Measurements from ENCODE around the gene AOAH. TPM values are rescaled to one million over a fixed set of nuclear protein-coding genes. Genes with fewer than 3 reads are reported as not detected.

AOAH gene
- total RNA-seq, 5 donors from 2014 or later (not counting 1 experiment from before 2014, with no cell fraction given): 13.0 to 78.5 (median 27.5) TPM

DNA sequence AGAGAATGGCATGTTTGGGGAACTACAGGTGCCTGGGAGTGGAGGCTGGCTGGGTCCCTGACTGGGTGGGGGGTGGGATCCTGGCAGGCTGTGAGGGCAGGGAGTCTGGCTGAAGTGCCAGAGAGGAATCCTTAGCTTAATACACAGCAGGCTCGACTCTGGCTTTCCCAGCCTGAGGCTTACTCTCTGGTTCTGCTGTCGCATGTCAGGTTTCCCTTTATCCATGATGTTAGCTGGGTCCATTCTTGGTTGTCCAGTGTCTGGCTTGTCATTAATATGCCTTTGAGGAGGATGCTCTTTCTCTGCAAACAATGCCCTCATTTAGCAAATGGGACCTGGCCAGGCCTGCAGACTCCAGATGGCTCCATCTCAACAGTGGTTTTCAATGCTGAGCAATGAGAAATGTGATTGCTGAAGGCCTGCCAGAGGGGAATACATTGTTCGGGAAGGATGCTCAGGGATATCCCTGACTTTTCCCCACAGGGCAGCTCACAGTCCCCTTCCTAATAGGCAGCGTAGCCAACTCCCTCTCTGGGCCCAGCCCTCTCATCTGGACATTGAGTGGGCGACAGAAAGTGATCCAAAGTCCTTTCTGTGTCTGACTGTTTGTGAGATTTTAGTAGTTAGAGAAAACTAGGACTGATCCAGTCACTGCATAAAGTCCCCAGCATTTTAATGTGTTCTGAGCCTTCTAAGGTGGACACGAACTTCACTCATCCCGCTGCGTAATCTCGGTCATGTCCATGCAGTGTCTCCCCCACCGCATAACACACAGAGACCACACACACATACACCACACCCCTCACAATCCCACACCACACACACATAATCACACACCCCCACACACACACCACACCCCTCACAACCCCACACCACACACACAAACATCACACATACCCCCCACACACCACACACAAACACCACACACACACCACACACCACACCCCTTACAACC lies 209.7 kb downstream of the AOAH start:
- Histone ChIP-seq H3K36me3 (ENCODE audit: control insufficient read depth in 2 of 2, extremely low read depth in 1 of 2, insufficient read depth in 1 of 2, low read length in 1 of 2) (peaks cover 4 to 20% of the 10 kb centered on the region in 2 donors), H3K9me3 (no peaks in the 10 kb centered on the region), H3K4me1 (ENCODE audit: control insufficient read depth in 1 of 2, extremely low read depth in 1 of 2, insufficient read depth in 2 of 2, low read length in 2 of 2) (peaks cover 0 to 4% of the 10 kb centered on the region in 2 experiments), H3K4me3 (ENCODE audit: control insufficient read depth in 1 of 2, extremely low read depth in 1 of 2, low read length in 1 of 2) (no peak overlapping the region), H3K27me3 (replicated peaks in 1 of 2; ENCODE audit: control insufficient read depth in 2 of 2, extremely low read depth in 1 of 2, insufficient read depth in 2 of 2, low read length in 1 of 2) (no peaks in the 10 kb centered on the region), H3K27ac (ENCODE audit: low read length) (no peak overlapping the region)
- H3K27ac Mint-ChIP-seq: no peak overlapping the region
- H3K4me3 Mint-ChIP-seq: no peak overlapping the region
- ATAC-seq (replicated peaks in 1 of 4): no peak
- no peaks in the 10 kb centered on the region for H3K27me3 Mint-ChIP-seq
- no peaks in the 10 kb centered on the region for H3K9me3 Mint-ChIP-seq
- ChIA-PET POLR2A (no interaction called here), CTCF (no interaction called here)
- WGBS (ENCODE audit: insufficient coverage): 96% methylated on average over 8 of the region's 10 CpGs
- peaks cover 4% of the 10 kb centered on the region for H3K36me3 Mint-ChIP-seq
- DNase-seq: no peak
- H3K4me1 Mint-ChIP-seq: peaks cover 6 to 17% (median 11%) of the 10 kb centered on the region in 3 donors

DNA sequence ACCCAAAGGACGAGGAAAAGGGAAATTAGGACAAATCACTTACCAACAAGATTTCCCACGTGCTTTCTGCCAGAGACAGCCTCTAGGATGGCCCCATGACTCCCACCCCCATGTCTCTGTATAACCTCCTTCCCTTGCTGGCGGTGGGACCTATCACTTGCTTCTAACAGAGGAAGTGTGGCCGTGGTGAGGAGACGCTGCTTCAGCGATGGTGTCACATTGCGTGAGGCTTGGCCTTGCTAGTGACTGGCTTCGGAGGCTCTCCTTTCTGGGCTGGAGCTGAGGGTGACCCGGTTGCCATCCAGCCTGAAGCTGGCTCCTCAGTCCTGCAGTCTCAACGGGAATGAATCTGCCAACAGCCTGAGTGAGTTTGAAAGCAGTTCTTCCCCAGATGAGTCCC lies 210.9 kb downstream of the AOAH start:
- 89% methylated on average over 9 of the region's 10 CpGs for WGBS (ENCODE audit: insufficient coverage)
- no peak overlapping the region for H3K27ac ChIP-seq (ENCODE audit: low read length)
- no peak overlapping the region for H3K4me3 Mint-ChIP-seq
- H3K36me3 Mint-ChIP-seq: peaks cover 4% of the 10 kb centered on the region
- no peak for ATAC-seq (replicated peaks in 1 of 4)
- no peaks in the 10 kb centered on the region for H3K9me3 Mint-ChIP-seq
- no peaks in the 10 kb centered on the region for H3K27me3 Mint-ChIP-seq
- CTCF ChIA-PET: no interaction called here
- no peak overlapping the region for H3K4me3 ChIP-seq (ENCODE audit: control insufficient read depth in 1 of 2, extremely low read depth in 1 of 2, low read length in 1 of 2)
- H3K27ac Mint-ChIP-seq: no peak overlapping the region
- H3K36me3 ChIP-seq (ENCODE audit: control insufficient read depth in 2 of 2, extremely low read depth in 1 of 2, insufficient read depth in 1 of 2, low read length in 1 of 2): peaks cover 4 to 12% of the 10 kb centered on the region in 2 donors
- H3K27me3 ChIP-seq (replicated peaks in 1 of 2; ENCODE audit: control insufficient read depth in 2 of 2, extremely low read depth in 1 of 2, insufficient read depth in 2 of 2, low read length in 1 of 2): no peaks in the 10 kb centered on the region
- POLR2A ChIA-PET: no interaction called here
- DNase-seq: peak in 7 of 35 experiments; percentile 2 to 28 (median 8)
- no peaks in the 10 kb centered on the region for H3K9me3 ChIP-seq
- peaks cover 6 to 15% (median 11%) of the 10 kb centered on the region in 3 donors for H3K4me1 Mint-ChIP-seq
- H3K4me1 ChIP-seq (ENCODE audit: control insufficient read depth in 1 of 2, extremely low read depth in 1 of 2, insufficient read depth in 2 of 2, low read length in 2 of 2): peaks cover 0 to 4% of the 10 kb centered on the region in 2 experiments

DNA sequence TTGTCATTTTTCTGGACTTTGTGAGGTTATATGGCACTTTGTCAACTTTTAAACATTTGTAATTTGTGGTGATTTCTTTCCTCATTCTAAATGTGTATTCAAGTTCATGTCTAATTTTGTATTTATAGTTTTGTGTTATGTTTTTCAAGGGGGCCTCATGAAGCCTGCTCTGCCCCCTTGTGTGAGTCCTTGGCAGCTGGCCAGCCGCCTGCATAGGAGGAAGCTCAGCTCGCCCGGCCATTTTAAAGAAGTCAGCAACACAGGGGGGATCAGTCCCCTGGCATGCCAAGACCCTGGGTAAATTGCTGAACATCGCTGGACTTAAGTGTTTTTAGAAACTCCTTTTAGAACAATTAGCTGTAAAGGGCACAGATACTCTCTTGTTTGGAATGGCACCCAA lies 211.7 kb downstream of the AOAH start:
- CTCF ChIA-PET: no interaction called here
- POLR2A ChIA-PET: no interaction called here
- H3K4me1 ChIP-seq (ENCODE audit: control insufficient read depth in 1 of 2, extremely low read depth in 1 of 2, insufficient read depth in 2 of 2, low read length in 2 of 2): peaks cover 0 to 4% of the 10 kb centered on the region in 2 experiments
- DNase-seq (no peak), ATAC-seq (replicated peaks in 1 of 4) (no peak)
- WGBS (ENCODE audit: insufficient coverage): 88% methylated on average over 4 of the region's 4 CpGs
- peaks cover 4% of the 10 kb centered on the region for H3K36me3 Mint-ChIP-seq
- H3K4me3 ChIP-seq (ENCODE audit: control insufficient read depth in 1 of 2, extremely low read depth in 1 of 2, low read length in 1 of 2): no peak overlapping the region
- no peak overlapping the region for H3K27ac Mint-ChIP-seq
- H3K27me3 ChIP-seq (replicated peaks in 1 of 2; ENCODE audit: control insufficient read depth in 2 of 2, extremely low read depth in 1 of 2, insufficient read depth in 2 of 2, low read length in 1 of 2): no peaks in the 10 kb centered on the region
- H3K27me3 Mint-ChIP-seq: no peaks in the 10 kb centered on the region
- H3K9me3 Mint-ChIP-seq: no peaks in the 10 kb centered on the region
- no peak overlapping the region for H3K4me3 Mint-ChIP-seq
- H3K27ac ChIP-seq (ENCODE audit: low read length): no peak overlapping the region
- H3K9me3 ChIP-seq: no peaks in the 10 kb centered on the region
- H3K4me1 Mint-ChIP-seq: peaks cover 9 to 15% (median 11%) of the 10 kb centered on the region in 3 donors
- H3K36me3 ChIP-seq (ENCODE audit: control insufficient read depth in 2 of 2, extremely low read depth in 1 of 2, insufficient read depth in 1 of 2, low read length in 1 of 2): peaks cover 4 to 7% of the 10 kb centered on the region in 2 donors

DNA sequence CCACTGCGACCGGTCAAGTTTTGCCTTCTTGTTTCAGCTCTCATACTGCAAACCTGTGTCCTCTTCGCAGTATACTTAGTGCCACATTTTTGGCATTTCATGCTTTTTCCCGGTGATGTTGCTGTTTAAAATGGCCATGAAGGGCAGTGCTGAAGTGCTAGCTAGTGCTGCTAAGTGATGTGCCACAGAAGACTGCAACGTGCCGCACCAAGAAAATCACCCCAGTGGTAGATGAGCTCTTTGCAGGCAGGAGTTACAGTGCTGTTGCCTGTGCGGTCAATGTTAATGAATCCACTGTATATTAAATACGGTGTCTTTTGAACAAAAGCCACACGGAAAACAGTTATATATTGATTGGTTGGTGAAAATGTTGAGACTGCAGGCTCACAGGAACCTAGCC lies 214.3 kb downstream of the AOAH start:
- Mint-ChIP-seq H3K36me3 (peaks cover 4% of the 10 kb centered on the region), H3K4me3 (no peak overlapping the region), H3K9me3 (no peaks in the 10 kb centered on the region), H3K27ac (no peak overlapping the region), H3K27me3 (no peaks in the 10 kb centered on the region), H3K4me1 (peaks cover 0 to 3% (median 0%) of the 10 kb centered on the region in 3 donors)
- CTCF ChIA-PET: no interaction called here
- DNase-seq: no peak
- peaks cover 4 to 7% of the 10 kb centered on the region in 2 donors for H3K36me3 ChIP-seq (ENCODE audit: control insufficient read depth in 2 of 2, extremely low read depth in 1 of 2, insufficient read depth in 1 of 2, low read length in 1 of 2)
- H3K27me3 ChIP-seq (replicated peaks in 1 of 2; ENCODE audit: control insufficient read depth in 2 of 2, extremely low read depth in 1 of 2, insufficient read depth in 2 of 2, low read length in 1 of 2): no peaks in the 10 kb centered on the region
- no peaks in the 10 kb centered on the region for H3K9me3 ChIP-seq
- H3K4me3 ChIP-seq (ENCODE audit: control insufficient read depth in 1 of 2, extremely low read depth in 1 of 2, low read length in 1 of 2): no peak overlapping the region
- no peak overlapping the region for H3K27ac ChIP-seq (ENCODE audit: low read length)
- WGBS (ENCODE audit: insufficient coverage): 98% methylated on average over 8 of the region's 9 CpGs
- ATAC-seq (replicated peaks in 1 of 4): no peak
- POLR2A ChIA-PET: interaction anchor here in 1 of 2 donors (0.6 kb wide), 1 partner anchor 142 kb away, joined by 3 read pairs; no protein-coding TSS in a partner anchor
- no peaks in the 10 kb centered on the region for H3K4me1 ChIP-seq (ENCODE audit: control insufficient read depth in 1 of 2, extremely low read depth in 1 of 2, insufficient read depth in 2 of 2, low read length in 2 of 2)

DNA sequence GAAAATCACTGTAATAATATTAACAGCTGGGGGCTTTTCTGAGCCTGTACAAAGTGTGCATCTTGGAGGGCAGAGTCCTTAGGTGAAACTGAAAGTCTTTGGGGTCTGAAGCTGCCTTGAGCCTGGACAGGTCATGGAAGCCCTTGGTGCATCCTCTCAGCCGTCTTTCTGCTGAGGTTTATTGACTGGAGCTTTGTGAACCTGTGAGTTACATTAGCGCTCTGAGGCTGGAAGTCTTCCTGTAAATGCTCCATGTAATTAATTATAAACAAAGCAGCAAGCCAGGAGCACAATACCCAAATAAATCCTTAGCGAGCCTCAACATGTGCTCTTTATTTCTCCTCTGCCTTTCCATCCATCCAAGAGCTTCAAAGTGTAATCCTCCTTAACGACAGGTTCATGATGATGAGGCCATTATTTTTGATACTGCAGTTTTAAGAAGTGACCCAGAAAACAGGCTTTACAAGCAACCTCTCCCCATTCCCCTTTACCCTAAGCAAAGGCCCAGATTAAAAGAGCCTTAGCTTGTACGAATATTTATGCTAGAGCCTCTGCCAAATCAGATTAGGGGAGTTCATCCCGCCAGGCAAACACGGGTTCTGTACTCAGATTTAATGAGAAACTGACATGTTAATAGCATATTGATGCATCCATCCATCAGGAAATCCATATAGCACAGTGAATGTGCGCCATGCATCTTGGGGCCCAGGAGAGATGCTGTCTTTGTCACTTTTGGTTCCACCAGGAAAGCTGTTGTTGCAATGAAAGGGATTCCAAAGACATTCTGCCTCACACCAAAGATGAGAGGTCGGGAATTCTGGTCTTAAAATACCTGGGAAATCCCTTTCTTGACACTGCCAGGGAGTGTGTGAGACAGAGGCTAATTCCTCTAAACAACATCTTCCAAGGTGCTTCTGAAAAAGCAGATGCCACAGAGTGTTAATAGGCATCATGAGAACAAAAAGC lies 216.5 kb downstream of the AOAH start:
- no peak overlapping the region for H3K4me3 Mint-ChIP-seq
- WGBS (ENCODE audit: insufficient coverage): 100% methylated on average over 1 of the region's 9 CpGs
- Histone ChIP-seq H3K27me3 (replicated peaks in 1 of 2; ENCODE audit: control insufficient read depth in 2 of 2, extremely low read depth in 1 of 2, insufficient read depth in 2 of 2, low read length in 1 of 2) (no peaks in the 10 kb centered on the region), H3K4me1 (ENCODE audit: control insufficient read depth in 1 of 2, extremely low read depth in 1 of 2, insufficient read depth in 2 of 2, low read length in 2 of 2) (no peaks in the 10 kb centered on the region), H3K27ac (ENCODE audit: low read length) (no peak overlapping the region), H3K4me3 (ENCODE audit: control insufficient read depth in 1 of 2, extremely low read depth in 1 of 2, low read length in 1 of 2) (no peak overlapping the region), H3K9me3 (no peaks in the 10 kb centered on the region), H3K36me3 (ENCODE audit: control insufficient read depth in 2 of 2, extremely low read depth in 1 of 2, insufficient read depth in 1 of 2, low read length in 1 of 2) (peaks cover 0 to 4% of the 10 kb centered on the region in 2 donors)
- no peaks in the 10 kb centered on the region for H3K27me3 Mint-ChIP-seq
- no peaks in the 10 kb centered on the region for H3K9me3 Mint-ChIP-seq
- DNase-seq (no peak), ATAC-seq (replicated peaks in 1 of 4) (no peak)
- no peaks in the 10 kb centered on the region for H3K36me3 Mint-ChIP-seq
- ChIA-PET CTCF (interaction anchor here in 1 of 2 donors (0.5 to 0.6 kb wide), 2 partner anchors 26 to 140 kb away, joined by 3 to 4 read pairs; no protein-coding TSS in a partner anchor), POLR2A (no interaction called here)
- peak overlapping the region in 1 of 2 donors; percentile 16 for H3K27ac Mint-ChIP-seq
- peaks cover 0 to 3% (median 0%) of the 10 kb centered on the region in 3 donors for H3K4me1 Mint-ChIP-seq

DNA sequence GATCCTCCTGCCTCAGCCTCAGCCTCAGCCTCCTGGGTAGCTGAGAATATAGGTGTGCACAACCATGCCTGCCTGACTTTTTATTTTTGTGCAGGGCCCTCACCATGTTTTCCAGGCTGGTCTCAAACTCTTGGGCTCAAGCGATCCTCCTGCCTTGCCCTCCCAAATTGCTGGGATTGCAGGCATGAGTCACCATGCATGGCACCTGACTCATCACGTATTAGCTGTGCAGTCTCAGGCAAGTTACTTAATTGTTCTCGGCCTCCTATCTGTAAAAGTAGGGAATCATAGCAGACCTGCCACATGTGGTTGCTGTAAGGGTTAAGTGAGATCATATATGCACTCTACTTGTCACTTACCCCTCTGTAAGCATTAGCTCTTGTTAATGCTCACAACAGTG lies 217.5 kb downstream of the AOAH start:
- Mint-ChIP-seq H3K36me3 (no peaks in the 10 kb centered on the region), H3K9me3 (no peaks in the 10 kb centered on the region), H3K4me1 (peaks cover 0 to 3% (median 0%) of the 10 kb centered on the region in 3 donors), H3K27me3 (no peaks in the 10 kb centered on the region), H3K27ac (peak overlapping the region in 1 of 2 donors; percentile 16), H3K4me3 (no peak overlapping the region)
- Histone ChIP-seq H3K4me3 (ENCODE audit: control insufficient read depth in 1 of 2, extremely low read depth in 1 of 2, low read length in 1 of 2) (no peak overlapping the region), H3K9me3 (no peaks in the 10 kb centered on the region), H3K27ac (ENCODE audit: low read length) (no peak overlapping the region), H3K27me3 (replicated peaks in 1 of 2; ENCODE audit: control insufficient read depth in 2 of 2, extremely low read depth in 1 of 2, insufficient read depth in 2 of 2, low read length in 1 of 2) (no peaks in the 10 kb centered on the region), H3K4me1 (ENCODE audit: control insufficient read depth in 1 of 2, extremely low read depth in 1 of 2, insufficient read depth in 2 of 2, low read length in 2 of 2) (no peaks in the 10 kb centered on the region), H3K36me3 (ENCODE audit: control insufficient read depth in 2 of 2, extremely low read depth in 1 of 2, insufficient read depth in 1 of 2, low read length in 1 of 2) (peaks cover 0 to 3% of the 10 kb centered on the region in 2 donors)
- DNase-seq (no peak), ATAC-seq (replicated peaks in 1 of 4) (no peak)
- WGBS (ENCODE audit: insufficient coverage): 89% methylated on average over 1 of the region's 3 CpGs
- ChIA-PET CTCF (interaction anchor here in 1 of 2 donors (0.5 kb wide), 1 partner anchor 19 kb away, joined by 3 read pairs; no protein-coding TSS in a partner anchor), POLR2A (interaction anchor here in 1 of 2 donors (0.5 to 0.6 kb wide), 2 partner anchors 10 to 172 kb away, joined by 4 to 6 read pairs; no protein-coding TSS in a partner anchor)
